GM21619 (cell line): ENCODE results near the gene ARSG.
"Not testable (repeated sequence)": the region's sequence is repeated elsewhere in the genome, so short reads cannot be mapped to it uniquely, and the experiment has no call there.

ENCODE experiments used
- ATAC-seq: cut with Tn5 transposase; IDR thresholded peaks from one replicate; pipeline ENCODE4 v1.9.1; 2021; ENCODE audit not compliant: unreplicated experiment

The ARSG gene

DNA sequence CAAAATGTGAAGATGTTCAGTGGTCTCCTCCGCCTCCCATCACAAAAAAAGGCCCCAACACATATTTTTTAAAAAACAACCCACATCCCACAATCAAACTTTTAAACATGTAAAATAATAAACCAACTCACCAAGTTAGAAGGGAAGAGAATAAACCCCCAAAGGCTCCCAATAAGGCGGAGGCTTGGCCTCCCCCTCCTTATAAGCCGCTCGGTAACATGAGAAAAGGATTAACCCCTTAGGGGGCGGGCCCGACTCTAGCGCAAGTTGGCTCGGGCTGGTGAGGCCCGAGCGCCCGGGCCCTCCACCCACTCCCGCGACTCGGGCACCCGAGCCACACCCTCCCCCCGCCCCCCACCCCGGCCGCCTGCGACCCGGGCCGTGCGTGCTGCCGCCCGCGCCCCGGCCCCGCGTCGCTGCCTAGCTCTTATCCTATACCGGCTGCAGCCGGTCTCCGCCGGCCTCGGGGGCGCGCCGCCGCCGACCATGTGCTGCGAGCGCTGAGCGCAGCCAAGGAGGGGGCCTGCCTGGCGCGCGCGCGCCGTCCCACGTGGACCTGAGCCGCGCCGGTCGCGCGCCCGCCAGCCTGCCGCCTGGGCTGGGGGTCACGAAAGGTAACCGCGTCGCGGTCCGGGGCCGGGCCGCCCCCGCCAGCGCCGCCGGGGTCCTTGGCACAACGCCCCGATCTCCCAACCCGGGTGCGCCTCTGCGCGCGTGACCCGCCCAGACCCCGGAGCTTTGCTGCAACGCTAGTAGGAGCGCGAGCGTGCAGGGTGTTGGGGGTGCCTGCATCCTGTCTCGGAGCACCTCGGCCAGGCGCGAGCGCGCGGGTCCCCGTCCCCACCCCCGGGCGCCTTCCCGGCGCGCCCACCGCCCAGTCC lies at the start of gene ARSG, which contains the start of gene SLC16A6:
Gene ARSG, plus strand, starts transcription at position 541 of the 881 bp plus-strand sequence. CDS start 15,999 bp downstream, outside the sequence.
Gene SLC16A6, minus strand, starts transcription at position 173 of the 881 bp plus-strand sequence. CDS start 12,807 bp downstream, outside the sequence.
- ATAC-seq = peak; percentile 42

DNA sequence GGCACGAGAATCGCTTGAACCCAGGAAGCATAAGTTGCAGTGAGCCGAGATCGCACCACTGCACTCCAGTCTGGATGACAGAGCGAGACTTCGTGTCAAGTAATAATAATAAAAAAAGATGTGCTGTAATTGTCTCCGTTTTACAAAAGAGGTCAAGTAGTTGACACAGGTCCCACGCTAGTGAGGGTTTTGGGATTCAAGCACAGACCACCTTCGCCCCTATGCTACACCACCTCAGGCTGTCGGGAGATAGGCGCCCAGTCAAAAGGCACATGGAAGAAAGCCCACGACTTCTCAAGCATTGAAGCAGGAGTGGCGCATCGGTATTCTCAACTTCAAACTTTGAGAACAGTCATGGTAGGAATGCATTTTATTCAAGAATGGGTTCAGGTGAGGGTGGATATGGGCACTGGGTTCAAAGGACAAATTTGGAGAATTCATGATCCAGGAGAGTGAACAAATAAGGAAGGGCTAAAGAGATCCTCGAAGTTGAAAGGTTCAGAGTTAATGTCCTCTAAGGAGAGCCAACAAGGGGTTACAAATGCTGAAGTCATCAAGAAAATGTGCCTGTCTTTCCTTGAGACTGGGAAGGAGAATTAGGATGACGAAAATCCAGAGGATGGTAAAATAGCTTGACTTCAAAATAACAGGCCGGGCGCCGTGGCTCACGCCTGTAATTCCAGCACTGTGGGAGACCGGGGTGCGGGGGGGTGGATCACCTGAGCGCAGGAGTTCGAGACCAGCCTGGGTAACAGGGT lies 44.8 kb upstream of the ARSG start:
- ATAC-seq = no peak

DNA sequence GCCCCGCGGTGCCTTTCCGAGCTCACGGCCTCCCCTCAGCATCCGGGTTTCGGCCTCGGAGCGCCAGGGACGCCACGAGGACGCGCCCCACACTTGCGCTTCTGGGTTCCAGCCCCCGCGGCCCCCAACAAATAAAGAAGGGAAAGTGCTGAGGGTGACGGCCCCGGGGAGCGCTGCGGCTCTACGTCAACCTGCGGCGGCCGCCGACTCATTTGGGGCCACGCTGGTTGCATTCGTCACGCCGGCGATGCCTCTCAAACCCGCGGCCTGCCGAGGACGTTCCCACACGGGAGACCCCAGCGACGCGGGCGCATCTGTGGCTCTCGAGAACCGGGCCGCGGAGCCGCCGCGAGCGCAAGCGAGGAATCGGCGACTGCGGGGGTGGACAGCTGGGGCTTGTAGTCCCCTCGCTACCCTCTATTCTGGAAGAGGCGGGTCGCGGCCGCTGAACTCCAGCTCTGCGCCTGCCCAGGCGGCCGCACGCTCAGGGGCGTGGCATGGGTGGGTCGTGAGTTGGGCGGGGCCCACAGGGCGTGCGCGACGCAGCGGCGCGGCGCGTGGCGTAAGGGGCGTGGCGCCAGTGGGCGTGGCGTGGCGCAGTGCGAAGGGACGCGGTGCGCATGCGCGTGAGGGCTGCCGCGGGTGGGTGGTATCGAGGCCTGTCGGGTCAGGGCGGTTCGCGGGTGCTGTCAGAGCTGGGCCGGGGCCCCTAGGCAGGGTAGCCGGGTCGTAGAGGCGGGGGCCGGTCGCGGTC lies 43.7 kb upstream of the ARSG start, which contains the start of gene AMZ2:
Gene AMZ2, plus strand, starts transcription at position 599 of the 754 bp plus-strand sequence. CDS start 2,145 bp downstream, outside the sequence.
- ATAC-seq = peak; percentile 80

DNA sequence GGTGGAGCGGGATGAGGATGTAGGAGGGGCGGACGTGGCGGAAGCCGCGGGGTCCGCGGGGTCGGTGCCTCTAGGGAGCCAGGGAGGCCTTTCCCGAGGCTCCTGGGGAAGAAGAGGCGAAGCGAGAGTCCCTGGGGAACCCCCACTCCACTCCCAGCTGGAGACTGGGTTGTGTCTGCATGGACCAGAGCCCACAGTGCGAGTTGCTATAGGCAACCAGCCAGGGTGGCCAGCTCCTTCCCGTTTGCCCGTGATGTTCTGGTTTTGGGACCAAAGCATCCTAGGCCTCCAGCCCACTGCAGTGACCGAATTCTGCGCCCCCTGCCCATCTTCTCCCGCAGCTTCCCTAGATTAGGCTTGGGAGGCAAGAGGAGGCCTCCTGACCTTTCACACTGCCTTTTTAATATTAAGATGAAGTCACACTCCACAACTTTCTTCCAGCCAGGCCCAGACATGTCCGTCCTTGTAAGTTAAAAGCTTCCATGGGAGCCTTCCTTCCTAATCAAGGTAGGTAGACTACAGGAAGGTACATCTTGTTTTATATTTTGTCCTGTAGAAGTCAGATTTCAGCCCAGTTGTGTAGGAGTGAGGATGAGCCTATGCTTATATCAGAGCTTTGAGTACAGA lies 43.0 kb upstream of the ARSG start:
- peak; percentile 22 for ATAC-seq

DNA sequence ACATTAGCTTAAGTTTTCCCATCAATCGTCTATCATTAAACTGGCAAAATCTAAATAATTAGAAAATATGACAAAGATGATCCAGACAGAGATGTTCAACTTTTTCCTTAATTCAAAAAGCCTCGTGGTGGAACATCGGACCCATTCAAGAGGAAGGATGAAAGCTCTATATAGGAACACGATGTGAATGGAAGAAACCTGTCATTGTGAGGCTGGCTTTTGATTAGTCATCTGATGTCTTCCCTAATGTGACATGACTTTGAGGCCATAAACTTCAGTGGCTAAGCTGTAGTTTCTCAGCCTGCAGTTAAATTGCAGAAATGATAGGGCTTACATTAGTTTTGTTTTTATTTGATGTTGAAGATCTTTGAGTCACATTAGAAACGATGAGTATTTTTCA lies 42.4 kb upstream of the ARSG start:
- ATAC-seq = no peak

DNA sequence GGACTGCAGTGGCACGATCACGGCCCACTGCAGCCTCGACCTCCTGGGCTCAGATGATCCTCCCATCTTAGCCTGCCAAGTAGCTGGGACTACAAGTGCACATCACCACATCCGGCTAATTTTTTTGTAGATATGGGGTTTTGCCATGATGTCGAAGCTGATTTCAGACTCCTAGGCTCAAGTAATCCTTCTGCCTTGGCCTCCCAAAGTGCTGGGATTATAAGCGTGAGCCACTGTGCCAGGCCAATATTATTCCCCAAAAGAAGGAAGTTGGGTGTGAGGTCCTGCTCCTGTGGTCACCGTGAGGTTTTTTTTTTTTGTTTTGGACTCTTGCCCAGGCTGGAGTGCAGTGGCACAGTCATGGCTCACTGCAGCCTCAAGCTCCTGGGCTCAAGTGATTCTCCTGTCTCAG lies 41.9 kb upstream of the ARSG start:
- ATAC-seq = no peak

DNA sequence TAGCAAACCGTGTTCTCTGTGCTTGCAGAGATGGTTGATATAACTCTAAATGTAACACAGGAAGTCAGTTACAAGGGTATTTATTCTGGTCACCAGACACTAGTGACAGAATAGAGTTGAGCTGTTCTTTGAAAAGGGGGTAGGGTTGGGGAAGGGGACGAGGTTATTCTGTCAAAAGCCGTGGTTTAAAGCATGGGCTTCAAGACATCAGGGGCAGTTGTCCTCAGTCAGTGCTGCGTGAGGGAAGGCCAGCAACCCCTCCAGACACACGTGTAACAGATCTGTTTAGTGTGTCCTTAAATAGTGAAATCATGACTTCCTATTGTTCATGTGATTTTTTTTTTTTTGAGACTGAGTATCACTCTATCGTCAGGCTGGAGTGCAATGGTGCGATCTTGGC lies 37.9 kb upstream of the ARSG start:
- ATAC-seq = not testable (repeated sequence)

DNA sequence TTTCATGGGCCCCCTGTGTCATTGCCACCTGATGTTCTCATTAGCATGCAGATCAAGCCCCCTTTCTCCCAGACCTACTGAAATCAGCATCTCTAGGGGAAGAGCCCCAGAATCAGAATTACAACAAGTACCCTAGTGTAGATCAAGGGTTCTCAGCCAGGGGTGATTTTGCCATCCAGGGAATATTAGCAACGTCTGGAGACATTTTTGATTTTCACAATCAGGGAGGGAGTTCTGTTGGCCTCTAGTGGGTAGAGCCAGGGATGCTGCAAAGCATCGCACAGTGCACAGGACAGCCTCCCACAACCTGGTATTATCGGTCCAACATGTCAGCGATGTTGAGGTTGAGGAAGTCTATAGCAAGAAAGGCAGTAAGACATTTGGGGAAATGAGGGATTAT lies 36.1 kb upstream of the ARSG start:
- no peak for ATAC-seq

DNA sequence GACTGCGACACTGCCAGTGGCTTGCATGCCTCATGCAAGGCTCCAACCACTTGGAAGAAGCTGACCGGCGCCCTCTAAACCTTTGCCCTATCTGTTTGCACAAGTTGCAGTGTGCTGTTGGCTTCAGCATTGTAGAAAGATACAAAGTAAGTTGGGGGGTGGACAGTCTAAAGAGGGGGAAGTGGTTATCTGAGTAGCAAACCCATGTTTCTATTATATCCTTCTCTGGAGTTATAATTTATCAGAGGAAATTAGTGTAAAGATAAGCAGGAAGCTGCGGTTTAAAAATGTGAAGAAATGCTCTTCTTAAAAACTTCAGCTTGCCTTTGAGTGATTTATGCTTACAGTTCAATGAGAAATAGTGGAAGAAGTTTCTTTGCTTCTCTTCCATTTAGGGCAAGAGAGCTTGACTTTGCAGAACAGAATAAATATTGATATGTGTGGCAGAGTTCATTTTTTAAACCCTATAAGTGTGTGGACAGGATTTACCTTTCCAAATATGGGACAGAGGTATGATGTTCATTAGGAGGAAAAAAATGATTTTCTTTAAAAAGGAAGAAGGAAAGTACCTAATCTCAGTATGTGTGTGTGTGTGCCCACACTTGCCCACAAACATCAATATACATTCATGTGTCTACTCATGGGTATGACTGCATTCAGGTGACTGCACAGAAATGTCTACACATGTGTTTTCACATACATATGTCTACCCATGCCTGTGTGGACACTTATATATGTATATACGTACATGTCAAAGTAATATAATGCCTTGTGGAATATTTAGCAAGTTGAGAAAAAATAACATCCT lies 35.4 kb upstream of the ARSG start:
- no peak for ATAC-seq

DNA sequence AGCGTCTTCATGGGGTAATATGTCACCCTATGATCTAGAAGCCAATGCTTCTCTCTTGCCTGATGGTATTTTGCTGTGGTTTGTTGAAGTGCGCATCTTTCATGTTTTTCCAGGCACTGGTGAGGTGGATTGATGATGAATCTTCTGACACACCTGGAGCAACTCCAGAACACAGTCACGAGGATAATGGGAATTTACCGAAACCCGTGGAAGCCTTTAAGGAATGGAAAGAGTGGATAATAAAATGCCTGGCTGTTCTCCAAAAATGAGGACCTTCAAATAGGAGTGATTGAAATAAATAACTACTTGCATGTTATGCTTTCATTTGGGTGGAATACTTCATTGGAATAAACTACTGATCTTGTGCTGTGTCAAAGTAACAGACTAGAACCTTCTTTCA lies 34.6 kb upstream of the ARSG start:
- not testable (repeated sequence) for ATAC-seq

DNA sequence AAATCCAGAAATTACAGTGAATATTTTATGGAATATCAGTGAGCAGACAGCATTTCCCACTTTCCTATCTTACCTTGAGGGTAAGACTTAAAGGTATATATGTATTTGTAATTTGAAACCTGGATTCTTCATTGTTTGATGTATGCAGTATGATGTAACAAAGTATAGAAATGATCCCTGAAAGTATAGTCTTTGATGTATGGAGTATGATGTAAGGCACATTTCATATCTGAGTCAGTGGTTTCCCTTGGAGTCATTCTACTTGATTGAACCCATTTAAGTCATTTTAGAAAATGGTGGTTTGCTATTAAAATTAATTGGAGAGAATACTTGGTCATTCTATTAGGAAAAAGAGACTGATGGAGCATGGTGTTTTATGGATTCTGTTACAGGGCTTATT lies 33.4 kb upstream of the ARSG start:
- ATAC-seq = no peak

DNA sequence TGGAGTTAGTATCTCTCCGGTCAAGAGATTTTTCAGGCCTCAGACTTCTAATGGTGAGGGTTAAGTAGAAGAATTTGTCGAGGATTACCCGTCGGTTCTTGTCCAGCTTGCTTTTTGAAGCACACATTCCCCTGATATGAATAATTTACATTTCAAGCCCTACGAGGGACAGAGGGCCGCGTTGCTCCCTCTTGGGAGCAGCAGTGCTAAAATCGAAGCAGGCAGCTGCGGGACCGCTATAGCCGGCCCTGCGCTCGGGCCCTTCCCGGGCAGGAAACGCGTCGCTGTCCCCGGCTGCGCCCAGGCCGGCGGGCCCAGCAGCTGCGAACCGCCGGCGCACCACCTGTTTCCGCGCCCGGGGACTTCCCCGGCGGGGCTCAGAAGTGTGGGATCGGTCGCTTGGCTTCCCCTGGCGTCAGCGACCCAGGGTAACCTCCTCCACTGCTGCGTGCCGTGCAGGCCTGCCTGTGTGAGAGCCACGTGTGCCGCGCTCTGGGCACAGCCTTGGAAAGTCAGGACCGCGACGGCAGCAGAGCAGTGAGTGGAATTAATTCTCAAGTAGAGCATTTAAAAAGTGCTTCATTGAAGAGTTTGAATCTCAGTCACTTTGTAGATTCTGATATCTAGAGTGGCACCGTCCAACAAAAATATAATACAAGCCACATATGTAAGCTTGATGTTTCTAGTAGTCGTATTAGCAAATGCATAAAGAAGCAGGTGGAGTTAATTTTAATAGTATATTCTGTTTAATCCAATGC lies 32.2 kb upstream of the ARSG start:
- peak; percentile 88 for ATAC-seq

DNA sequence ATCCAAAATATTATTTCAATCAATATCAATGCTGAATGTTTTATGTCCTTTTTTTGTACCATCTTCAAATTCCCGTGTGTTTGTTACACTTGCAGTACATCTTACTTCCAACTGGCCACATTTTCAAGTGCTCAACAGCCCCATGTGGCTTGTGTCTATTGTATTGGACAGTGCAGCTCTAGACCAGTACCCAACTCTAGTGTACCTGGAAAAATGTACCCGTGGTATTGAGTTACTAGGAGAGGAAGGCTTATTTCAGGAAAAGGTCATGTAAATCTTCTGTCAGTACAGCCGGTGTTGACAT lies 31.7 kb upstream of the ARSG start:
- ATAC-seq = not testable (repeated sequence)

DNA sequence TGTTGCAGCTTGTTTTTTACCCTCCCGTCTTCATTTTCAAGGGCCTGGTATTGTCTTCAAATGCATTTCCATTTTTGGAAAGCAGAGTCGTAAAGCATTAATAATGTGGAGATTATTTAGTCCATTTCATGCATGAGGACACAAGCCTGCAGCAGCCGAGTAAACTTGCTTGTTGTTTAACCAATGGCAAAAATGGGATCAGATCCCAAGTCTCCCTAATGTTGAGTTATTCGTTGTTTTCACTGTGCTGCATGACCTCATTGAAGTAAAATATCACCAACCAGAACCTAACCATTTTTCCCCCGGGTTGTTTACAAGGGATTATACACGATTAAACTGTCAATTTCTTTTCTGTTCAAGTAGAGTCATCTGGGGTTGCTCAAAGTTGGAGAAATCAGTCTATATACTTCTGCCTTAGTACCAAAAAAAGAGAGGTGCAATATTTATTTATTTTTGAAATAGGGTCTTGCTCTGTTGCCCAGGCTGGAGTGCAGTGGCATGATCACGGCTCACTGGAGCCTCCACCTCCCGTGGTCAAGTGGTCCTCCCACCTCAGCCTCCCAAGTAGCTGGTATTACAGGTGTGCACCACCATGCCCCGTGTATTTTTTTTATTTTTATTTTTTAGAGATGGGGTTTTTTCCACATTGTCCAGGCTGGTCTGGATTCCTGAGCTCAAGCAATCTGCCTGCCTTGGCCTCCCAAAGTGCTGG lies 31.1 kb upstream of the ARSG start:
- ATAC-seq = no peak

DNA sequence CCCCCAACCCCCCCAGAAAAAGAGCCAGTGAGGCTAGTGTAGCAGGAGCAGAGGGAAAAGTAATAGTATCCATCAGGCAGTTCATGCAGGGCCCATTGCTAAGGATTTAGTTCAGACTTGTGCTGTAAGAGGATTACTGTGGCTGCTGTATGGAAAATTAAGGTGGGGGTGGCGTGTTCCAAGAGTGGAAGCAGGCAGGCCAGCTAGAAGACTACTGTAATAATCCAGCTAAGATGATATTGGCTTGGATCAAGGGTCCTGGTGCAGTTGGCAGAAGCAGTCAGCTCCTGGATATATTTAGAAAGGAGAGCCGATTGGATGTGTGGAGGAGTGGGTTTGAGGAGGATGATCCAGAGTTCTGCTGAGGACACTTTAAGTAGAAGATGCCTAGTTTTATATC lies 28.8 kb upstream of the ARSG start:
- not testable (repeated sequence) for ATAC-seq

DNA sequence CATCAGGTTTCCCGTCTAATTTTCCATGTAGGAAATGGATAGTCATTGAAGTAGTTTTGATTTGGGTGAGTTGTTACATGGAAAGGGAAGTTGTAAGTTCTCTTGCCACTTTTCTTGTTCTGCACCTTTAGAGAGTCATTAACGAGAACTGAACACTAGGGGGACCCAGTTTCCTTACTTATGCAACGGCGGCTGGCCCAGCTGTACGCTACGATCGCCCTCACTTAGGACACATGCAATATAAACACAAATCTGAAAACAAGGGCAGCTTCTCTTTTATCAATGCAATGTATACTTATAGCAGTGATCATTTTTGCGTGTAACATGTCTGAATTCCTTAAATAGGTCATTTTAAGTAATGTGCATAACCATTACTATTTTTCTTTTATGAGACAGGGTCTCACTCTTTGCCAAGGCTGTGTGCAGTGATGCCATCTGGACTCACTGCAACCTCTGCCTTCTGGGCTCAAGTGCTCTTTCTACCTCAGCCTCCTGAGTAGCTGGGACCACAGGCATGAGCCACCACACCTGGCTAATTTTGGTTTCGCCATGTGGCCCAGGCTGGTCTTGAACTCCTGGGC lies 28.1 kb upstream of the ARSG start:
- ATAC-seq = not testable (repeated sequence)

DNA sequence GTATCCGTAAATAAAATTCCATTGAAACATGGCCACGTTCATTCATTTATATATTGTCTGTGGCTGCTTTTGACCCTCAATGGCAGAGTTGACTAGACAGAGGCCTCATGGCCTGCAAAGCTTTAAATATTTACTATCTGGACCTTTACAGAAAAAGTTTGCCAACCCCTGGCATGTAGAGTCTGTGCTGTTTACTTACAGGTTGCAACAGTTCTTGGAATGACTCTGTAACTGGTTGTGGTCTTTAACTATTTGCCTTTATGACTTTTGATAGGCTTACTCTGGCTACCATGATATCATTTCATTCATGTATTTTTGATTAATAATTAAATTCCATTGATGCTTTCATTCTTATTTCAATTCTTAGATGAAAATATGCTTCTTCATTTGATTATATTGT lies 25.5 kb upstream of the ARSG start:
- ATAC-seq = not testable (repeated sequence)

DNA sequence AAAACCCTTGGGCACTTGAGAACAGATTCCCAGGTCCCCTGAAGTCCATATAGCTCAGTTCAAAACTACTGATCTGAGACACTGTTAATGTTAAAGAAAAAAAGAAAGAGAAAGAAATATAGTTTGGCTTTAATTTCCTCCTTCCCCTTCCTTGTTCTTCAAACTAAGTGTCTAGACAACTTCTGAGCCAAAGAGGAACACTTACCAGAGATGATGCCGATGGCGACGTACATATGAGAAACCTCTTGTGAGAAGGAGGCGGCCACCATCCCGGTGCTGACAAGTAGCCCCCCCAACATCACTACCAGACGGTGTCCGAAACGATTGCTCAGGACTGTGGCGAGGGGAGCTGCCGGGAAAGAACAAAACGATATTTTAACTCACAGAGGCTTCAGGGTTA lies 17.6 kb upstream of the ARSG start:
- no peak for ATAC-seq
